Activated T-helper 17 cell treated with anti-CD3 and anti-CD28 coated beads, Interleukin-2, amount 50 U/mL, for 72 hours (primary cell): ENCODE data around the gene WDR38. TPM values are rescaled to one million over a fixed set of nuclear protein-coding genes. Genes with fewer than 3 reads are reported as not detected.

Experiments used
- ATAC-seq: fragments of 150-1000 bp; cut with Tn5 transposase; replicated peaks from 2 replicates; pipeline ENCODE4 v1.10.0; 2021; ENCODE audit warnings: mild to moderate bottlenecking, moderate library complexity
- H3K27ac Mint-ChIP-seq: one replicate; pipeline ENCODE4 v1.8.0; 2022; ENCODE audit warnings: mixed read lengths
- H3K27me3 Mint-ChIP-seq: one replicate; pipeline ENCODE4 v1.8.0; 2022; ENCODE audit warnings: mixed read lengths
- H3K36me3 Mint-ChIP-seq: one replicate; pipeline ENCODE4 v1.8.0; 2022; ENCODE audit warnings: low read depth, mild to moderate bottlenecking, mixed read lengths
- H3K4me1 Mint-ChIP-seq: one replicate; pipeline ENCODE4 v1.8.0; 2022; ENCODE audit warnings: mixed read lengths
- H3K4me3 Mint-ChIP-seq: one replicate; pipeline ENCODE4 v1.8.0; 2022; ENCODE audit warnings: mild to moderate bottlenecking, mixed read lengths
- H3K9me3 Mint-ChIP-seq: one replicate; pipeline ENCODE4 v1.8.0; 2022; ENCODE audit warnings: mixed read lengths
- total RNA-seq, 2 donors: library from RNA; stranded (reverse); gene quantifications; one replicate each; pipeline ENCODE4 v1.2.3, GENCODE V29; 2022

Gene WDR38
- total RNA-seq, 2 donors from 2014 or later = not detected

- H3K27ac Mint-ChIP-seq = peak overlapping the region; percentile 99
- no peaks in the 10 kb centered on the region for H3K9me3 Mint-ChIP-seq
Observed at GRCh38 chr9:124859803-124860581, 6.7 kb downstream of the WDR38 start.

DNA sequence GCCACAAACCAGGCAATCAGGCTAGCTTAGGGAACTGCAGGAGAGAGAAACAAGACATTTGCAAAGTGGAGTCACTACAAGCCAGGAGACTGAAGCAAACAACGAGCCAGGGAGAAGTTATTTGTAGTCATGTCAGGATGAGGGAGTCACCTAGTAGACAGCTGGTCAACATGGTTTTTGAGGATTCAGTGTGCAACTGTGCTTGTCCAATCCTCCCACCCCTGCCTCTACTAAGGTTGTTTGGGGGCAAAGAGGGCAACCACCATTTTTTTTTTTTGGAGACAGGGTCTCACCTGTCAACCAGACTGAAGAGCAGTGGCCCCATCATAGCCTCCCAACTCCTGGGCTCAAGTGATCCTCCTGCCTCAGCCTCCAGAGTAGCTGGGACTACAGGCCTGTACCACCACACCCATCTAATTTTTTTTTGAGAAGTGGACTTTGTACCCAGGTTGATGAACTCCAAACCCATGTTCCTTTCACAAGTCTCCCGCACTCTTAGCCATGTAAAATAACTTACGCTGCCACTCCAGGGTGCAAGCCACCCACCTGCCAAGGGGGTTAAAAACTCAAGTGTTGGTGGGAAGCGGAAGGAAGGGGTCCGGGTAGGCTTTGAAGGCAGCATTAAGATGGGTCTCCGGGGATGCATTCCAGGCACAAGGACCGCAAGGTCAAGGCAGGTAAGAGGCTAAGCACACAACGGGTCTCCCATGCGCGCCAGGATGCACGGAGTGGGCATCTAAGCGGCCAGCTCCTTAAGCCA is 7.5 kb downstream of the WDR38 start:
- Mint-ChIP-seq H3K4me1 (peaks cover 18% of the 10 kb centered on the region), H3K27ac (peak overlapping the region; percentile 99), H3K9me3 (no peaks in the 10 kb centered on the region), H3K27me3 (no peaks in the 10 kb centered on the region), H3K36me3 (peaks cover 58% of the 10 kb centered on the region), H3K4me3 (peak overlapping the region; percentile 99)
- ATAC-seq = no peak

More at GRCh38 chr9:124859803-124860581, 6.7 kb downstream of the WDR38 start:
- H3K36me3 Mint-ChIP-seq = peaks cover 58% of the 10 kb centered on the region
- H3K27me3 Mint-ChIP-seq = no peaks in the 10 kb centered on the region
- ATAC-seq = no peak
- peak overlapping the region; percentile 99 for H3K4me3 Mint-ChIP-seq
- peaks cover 22% of the 10 kb centered on the region for H3K4me1 Mint-ChIP-seq

DNA sequence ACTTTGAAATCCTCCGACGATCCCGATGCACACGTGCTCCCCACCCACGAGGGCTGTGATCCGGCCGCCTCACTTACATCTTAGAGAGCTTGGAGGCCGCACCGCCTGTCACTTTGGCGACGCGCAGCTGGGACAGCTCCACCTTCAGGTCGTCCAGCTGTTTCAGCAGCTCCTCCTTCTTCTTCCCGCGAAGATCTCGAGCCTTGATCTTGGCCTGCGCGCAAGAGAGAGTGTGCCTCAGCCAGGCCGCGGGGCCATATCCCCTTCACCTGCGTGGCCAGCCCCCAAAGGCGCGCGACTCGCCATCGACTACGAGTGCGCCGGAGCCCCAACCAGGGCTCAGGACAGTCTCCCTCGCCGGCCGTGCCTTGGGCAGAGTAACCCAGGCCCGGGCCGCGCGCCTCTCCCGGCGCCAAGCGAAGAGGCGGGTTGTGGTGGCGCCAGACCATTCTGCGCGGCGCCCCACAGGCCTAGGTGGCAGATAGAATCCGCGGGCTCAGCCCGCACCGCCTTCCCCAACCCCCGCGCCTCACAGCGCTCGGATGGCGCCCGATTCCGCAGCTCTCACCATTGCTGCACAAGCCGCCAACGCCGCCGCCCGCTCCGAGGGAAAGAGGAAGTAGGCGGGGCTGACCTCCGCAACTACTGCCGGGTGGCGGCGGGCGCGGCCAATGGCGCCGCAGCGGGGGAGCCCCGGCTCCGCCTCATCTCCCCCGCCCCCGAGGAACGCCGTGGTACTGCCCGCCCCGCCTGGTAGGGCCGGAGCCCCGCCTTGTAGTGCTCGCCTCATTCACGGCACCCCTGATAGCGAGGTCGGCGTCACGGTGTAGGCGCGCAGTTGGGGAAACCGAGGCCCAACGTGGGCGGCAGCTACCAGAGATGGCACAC is 8.3 kb downstream of the WDR38 start, which contains the start of the genes ARPC5L and RPL35:
TSS of gene ARPC5L (plus strand) at position 789 of the 888 bp plus-strand sequence. CDS start 7,161 bp downstream, outside the sequence.
TSS of gene RPL35 (minus strand) at position 616 of the 888 bp plus-strand sequence. CDS start at position 571, 45 bp downstream.
- peak within 1 kb of the TSS; percentile 99 for H3K4me3 Mint-ChIP-seq
- peaks cover 19% of the 10 kb centered on the region for H3K4me1 Mint-ChIP-seq
- peaks cover 57% of the 10 kb centered on the region for H3K36me3 Mint-ChIP-seq
- H3K9me3 Mint-ChIP-seq = no peaks in the 10 kb centered on the region
- H3K27ac Mint-ChIP-seq = peak within 1 kb of the TSS; percentile 99
- no peaks in the 10 kb centered on the region for H3K27me3 Mint-ChIP-seq
- ATAC-seq = peak; percentile 97

GRCh38 chr9:124863371-124863871 is 10.2 kb downstream of the WDR38 start:
- Mint-ChIP-seq H3K27ac (peak overlapping the region; percentile 56), H3K36me3 (peaks cover 50% of the 10 kb centered on the region), H3K4me1 (peaks cover 18% of the 10 kb centered on the region), H3K4me3 (peak overlapping the region; percentile 99), H3K27me3 (no peaks in the 10 kb centered on the region), H3K9me3 (no peaks in the 10 kb centered on the region)
- ATAC-seq = no peak

DNA sequence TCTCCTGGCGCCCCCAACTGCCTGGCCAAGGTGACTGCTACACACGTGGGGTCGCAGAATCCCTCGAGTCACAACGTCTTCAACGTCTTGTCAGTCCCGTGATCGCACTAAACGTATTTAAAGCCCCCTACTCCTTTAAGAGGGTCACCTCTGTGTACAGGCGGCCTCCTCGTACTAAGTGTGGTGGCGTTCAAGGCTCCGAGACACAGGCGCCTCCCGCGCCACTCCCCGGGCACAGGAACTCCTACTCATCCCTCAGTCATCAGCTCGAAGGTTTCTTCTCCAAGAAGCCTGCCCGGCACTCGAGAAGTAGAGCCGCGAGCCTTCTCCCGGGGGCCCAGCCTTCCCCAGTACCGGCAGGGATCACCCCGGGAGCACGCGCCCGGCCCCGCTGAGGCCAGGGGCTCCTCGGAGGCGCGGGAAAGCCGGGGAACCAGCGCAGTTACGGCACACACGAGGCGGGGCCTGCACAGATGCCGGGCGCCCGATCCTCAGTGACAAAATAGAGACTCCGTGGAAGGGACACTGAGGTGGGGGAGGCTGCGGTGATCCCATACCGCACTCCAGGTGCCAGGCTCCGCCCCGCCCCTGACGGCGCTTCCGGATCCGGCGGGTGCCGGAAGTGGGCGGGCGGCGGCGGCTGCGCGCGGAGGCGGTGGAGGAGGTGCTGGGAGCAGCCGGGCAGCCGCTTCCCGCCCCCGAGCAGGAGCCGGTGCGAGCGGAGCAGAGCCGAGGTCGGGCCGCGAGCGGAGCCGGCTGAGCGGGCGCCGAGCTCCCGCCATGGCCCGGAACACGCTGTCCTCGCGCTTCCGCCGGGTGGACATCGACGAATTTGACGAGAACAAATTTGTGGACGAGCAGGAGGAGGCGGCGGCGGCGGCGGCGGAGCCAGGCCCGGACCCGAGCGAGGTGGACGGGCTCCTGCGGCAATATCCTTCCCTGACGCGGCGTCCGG is 15.5 kb downstream of the WDR38 start:
- Mint-ChIP-seq H3K27me3 (no peaks in the 10 kb centered on the region), H3K4me3 (peak overlapping the region; percentile 90), H3K27ac (peak overlapping the region; percentile 96), H3K9me3 (no peaks in the 10 kb centered on the region), H3K4me1 (peaks cover 28% of the 10 kb centered on the region), H3K36me3 (peaks cover 57% of the 10 kb centered on the region)
- ATAC-seq = peak; percentile 72

DNA sequence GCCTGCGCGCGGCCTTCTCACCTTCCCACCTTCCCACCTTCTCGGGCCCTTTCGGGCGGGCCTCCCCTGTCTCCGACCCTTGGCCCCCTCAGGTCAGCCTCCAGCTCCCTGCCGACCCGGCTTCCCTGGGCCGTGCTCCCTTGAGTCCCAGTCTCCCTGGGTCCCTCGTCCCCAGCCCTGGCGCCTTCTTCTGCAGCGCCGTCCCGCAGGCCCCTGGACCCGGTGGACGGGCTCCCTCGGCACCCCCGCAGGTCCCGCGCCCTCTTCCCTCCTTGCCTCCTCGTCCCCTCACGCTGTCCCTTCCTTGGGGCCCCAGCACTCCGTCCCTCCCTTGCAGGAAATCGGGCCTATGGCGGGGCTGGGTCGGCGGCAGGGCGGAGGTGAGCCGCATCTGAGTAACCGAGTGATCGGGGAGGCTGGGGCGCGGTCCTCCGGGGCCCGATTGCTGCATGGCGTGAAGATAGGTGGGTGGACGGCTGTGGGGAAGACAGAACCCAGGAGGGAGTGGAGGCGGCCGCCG is 16.3 kb downstream of the WDR38 start:
- Mint-ChIP-seq H3K4me3 (peak overlapping the region; percentile 90), H3K27me3 (no peaks in the 10 kb centered on the region), H3K36me3 (peaks cover 64% of the 10 kb centered on the region), H3K9me3 (no peaks in the 10 kb centered on the region), H3K27ac (peak overlapping the region; percentile 96), H3K4me1 (peaks cover 27% of the 10 kb centered on the region)
- peak; percentile 10 for ATAC-seq

DNA sequence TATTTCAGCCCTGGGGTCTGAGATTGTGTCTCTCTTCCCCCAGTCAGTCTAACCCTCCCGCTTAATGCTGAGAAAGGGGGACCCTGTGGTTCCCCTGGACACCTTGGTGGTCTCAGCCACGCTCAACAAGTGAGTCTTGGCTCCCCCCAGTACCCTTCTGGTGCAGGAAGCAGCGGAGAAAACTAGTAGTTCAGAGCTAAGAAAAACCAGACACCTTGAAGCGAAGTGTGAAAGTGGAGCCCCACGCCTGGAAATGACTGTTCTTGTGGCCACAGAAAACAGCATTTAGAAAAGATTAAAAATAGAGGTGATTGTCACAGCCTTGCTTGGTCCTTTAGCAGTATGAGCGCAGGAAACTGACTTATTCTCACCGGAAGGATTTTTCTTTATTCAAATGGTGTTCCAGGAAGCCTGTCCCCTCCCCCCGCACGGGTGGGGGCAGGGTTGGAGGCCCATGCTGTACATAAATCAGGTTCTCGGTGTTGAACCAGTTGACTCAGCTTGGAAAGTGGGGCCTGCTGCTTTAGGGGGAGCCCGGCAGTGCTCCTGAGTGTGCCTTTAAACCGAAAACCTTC is 16.8 kb downstream of the WDR38 start:
- Mint-ChIP-seq H3K36me3 (peaks cover 69% of the 10 kb centered on the region), H3K4me1 (peaks cover 27% of the 10 kb centered on the region), H3K27ac (peak overlapping the region; percentile 96), H3K9me3 (no peaks in the 10 kb centered on the region), H3K27me3 (no peaks in the 10 kb centered on the region), H3K4me3 (peak overlapping the region; percentile 90)
- peak; percentile 77 for ATAC-seq

DNA sequence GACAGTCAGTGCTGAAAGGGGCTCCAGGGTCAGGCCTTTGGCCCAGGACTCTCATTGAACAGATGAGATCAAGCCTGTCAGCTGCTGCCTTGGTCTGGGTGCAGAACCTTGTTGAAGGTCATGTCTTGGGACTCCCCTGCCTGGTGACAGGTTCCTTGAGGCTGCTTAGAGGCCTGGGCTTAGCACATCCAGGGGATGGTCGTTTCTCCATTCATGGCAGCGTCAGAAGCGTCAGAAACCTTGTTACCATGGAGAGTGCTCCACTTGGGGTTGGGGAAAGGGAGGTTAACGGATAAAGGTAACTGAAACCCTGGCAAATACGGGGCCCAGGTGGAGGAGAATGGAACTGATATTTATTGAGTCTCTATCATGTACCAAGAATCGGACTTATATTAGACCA is 17.5 kb downstream of the WDR38 start:
- Mint-ChIP-seq H3K27ac (peak overlapping the region; percentile 96), H3K4me1 (peaks cover 27% of the 10 kb centered on the region), H3K27me3 (no peaks in the 10 kb centered on the region), H3K9me3 (no peaks in the 10 kb centered on the region), H3K36me3 (peaks cover 76% of the 10 kb centered on the region), H3K4me3 (peak overlapping the region; percentile 90)
- peak; percentile 17 for ATAC-seq

- Mint-ChIP-seq H3K36me3 (peaks cover 80% of the 10 kb centered on the region), H3K27me3 (no peaks in the 10 kb centered on the region), H3K4me1 (peaks cover 27% of the 10 kb centered on the region)
Observed at GRCh38 chr9:124871156-124871561, 17.9 kb downstream of the WDR38 start.

GRCh38 chr9:124873664-124874063 is 20.4 kb downstream of the WDR38 start:
- no peak for ATAC-seq
- Mint-ChIP-seq H3K27me3 (no peaks in the 10 kb centered on the region), H3K4me1 (peaks cover 28% of the 10 kb centered on the region), H3K9me3 (no peaks in the 10 kb centered on the region), H3K27ac (peak overlapping the region; percentile 96), H3K4me3 (peak overlapping the region; percentile 90), H3K36me3 (peaks cover 92% of the 10 kb centered on the region)

More at GRCh38 chr9:124871156-124871561, 17.9 kb downstream of the WDR38 start:
- no peak for ATAC-seq
- Mint-ChIP-seq H3K27ac (peak overlapping the region; percentile 96), H3K4me3 (peak overlapping the region; percentile 90), H3K9me3 (no peaks in the 10 kb centered on the region)

- Mint-ChIP-seq H3K4me1 (peaks cover 24% of the 10 kb centered on the region), H3K9me3 (no peaks in the 10 kb centered on the region), H3K27me3 (no peaks in the 10 kb centered on the region), H3K36me3 (peaks cover 96% of the 10 kb centered on the region), H3K27ac (peak overlapping the region; percentile 15), H3K4me3 (no peak overlapping the region)
- ATAC-seq = no peak
Observed at GRCh38 chr9:124875501-124875900, 22.2 kb downstream of the WDR38 start.

DNA sequence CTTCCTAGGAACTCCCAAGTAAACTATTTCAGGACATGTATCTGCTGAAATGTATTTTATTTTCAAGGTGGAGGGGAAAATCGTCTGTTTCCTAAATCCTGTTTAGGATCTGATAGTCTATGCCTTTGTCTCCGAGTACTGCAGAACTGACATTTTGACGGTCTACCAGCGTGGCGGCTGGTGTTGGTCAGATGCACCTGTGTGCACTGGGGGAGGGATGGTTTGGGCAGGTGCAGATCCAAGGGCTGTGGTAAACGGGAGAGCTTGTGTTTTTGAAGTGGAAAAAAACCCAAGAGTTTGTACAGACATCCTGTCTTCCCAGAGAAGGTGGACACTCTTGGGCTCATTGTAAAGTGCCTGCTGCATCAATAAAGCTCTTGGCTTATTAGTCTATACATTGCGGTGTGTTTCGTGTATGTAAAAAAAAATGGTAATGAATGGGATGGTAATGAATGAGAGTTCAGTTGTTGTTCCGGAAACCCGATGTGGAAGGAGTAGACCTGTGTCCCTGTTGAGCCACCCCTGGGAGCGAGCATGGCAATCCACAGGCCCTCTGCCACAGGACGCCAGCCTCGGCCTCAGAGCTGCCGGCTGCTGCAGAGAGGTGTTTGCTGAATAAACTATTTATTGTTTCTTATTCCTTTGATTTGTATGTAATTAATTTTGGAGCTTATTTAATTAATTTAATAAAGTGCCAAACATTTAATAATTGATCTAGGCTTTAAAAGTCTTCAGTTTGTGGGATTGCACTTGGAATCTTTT is 23.9 kb downstream of the WDR38 start:
- Mint-ChIP-seq H3K4me1 (peaks cover 12% of the 10 kb centered on the region), H3K36me3 (peaks cover 89% of the 10 kb centered on the region), H3K9me3 (no peaks in the 10 kb centered on the region), H3K4me3 (no peak overlapping the region), H3K27me3 (no peaks in the 10 kb centered on the region), H3K27ac (peak overlapping the region; percentile 31)
- ATAC-seq = no peak
